ENCODE data around the gene COX10.

DNA sequence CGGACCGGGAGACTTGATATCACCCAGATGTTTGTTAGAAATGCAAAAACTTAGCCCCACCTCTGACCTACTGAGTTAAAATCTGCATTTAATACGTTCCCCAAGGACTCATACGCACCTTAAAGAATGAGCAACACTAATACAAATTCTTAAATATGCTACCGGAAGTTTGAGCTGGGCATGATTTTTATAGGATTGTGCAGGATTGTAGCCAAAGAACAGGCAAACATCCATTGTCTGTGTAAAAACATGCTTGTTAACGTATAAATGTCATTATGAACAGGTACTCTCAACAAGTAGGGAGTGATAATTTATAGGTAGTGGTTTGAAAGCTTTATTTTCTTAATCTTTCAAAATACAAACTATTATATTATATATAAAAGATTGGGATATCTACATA lies 22.3 kb upstream of the COX10 start:
- TF ChIP-seq EZH2 (IDR thresholded peaks at IDR 0.05) = no peak
- no peak for TF ChIP-seq POLR2AphosphoS5 (IDR thresholded peaks at IDR 0.05; ENCODE audit: borderline replicate concordance, low read depth, low read length)

All from SK-N-MC (cell line).